Thoracic aorta (tissue), 2 donors: ENCODE data around the gene COPS3. TPM values are rescaled to one million over a fixed set of nuclear protein-coding genes. Genes with fewer than 3 reads are reported as not detected.

Experiments used
- ATAC-seq: fragments of 150-250 bp; one replicate; pipeline ENCODE4 v1.8.0; 2017; ENCODE audit warnings: low read depth; ENCODE audit not compliant: insufficient number of reproducible peaks, low FRiP score
- DNase-seq: peaks from one replicate; pipeline ENCODE4 v3.0.0-alpha.2; 2020; ENCODE audit warnings: low spot score
- H3K27ac ChIP-seq, 2 donors: fragments of 200-600 bp; sonication (generic); 1 replicate in 1 of 2; 2 replicates in 1 of 2; pipeline ENCODE4 v1.5.1; 2016; ENCODE audit warnings: mild to moderate bottlenecking in 2 of 2, moderate library complexity in 2 of 2
- H3K27me3 ChIP-seq: fragments of 200-600 bp; sonication (generic); replicated peaks from 2 replicates; pipeline ENCODE4 v1.6.0; 2016; ENCODE audit warnings: mild to moderate bottlenecking; ENCODE audit not compliant: insufficient read depth
- H3K36me3 ChIP-seq: fragments of 200-600 bp; sonication (generic); one replicate; pipeline ENCODE4 v1.5.1; 2016
- H3K4me1 ChIP-seq, 2 donors: fragments of 200-600 bp; sonication (generic); 1 replicate in 1 of 2; 2 replicates in 1 of 2; pipeline versions ENCODE4 v1.5.1 to v1.6.0; 2016; ENCODE audit warnings: low read depth in 2 of 2, mild to moderate bottlenecking in 1 of 2; ENCODE audit not compliant: control insufficient read depth in 1 of 2
- H3K4me3 ChIP-seq: fragments of 200-600 bp; sonication (generic); 2 replicates; pipeline ENCODE4 v1.5.1; 2016; ENCODE audit warnings: mild to moderate bottlenecking
- H3K9me3 ChIP-seq: fragments of 200-600 bp; sonication (generic); 2 replicates; pipeline ENCODE4 v1.5.1; 2016
- total RNA-seq, 2 donors: library from RNA; depleted of rRNA; stranded (reverse); fragments of >200 nt; gene quantifications; one replicate each; pipeline versions ENCODE4 v1.1.0 to v1.2.3, GENCODE V29; 2016
- TF ChIP-seq, protein P1 (sequence below): fragments of 200-600 bp; sonication (generic); IDR thresholded peaks from one replicate; pipeline ENCODE4 v1.5.1; 2019; ENCODE audit warnings: antibody characterized with exemption

COPS3 gene
- total RNA-seq, 2 donors from 2014 or later = 45.4 to 49.8 TPM

- DNase-seq (no peak), ATAC-seq (no peak)
- Histone ChIP-seq H3K27ac (no peak overlapping the region), H3K4me3 (no peak overlapping the region), H3K9me3 (no peaks in the 10 kb centered on the region), H3K36me3 (peaks cover 49% of the 10 kb centered on the region), H3K4me1 (no peaks in the 10 kb centered on the region), H3K27me3 (no peaks in the 10 kb centered on the region)
- TF ChIP-seq, protein P1, sequence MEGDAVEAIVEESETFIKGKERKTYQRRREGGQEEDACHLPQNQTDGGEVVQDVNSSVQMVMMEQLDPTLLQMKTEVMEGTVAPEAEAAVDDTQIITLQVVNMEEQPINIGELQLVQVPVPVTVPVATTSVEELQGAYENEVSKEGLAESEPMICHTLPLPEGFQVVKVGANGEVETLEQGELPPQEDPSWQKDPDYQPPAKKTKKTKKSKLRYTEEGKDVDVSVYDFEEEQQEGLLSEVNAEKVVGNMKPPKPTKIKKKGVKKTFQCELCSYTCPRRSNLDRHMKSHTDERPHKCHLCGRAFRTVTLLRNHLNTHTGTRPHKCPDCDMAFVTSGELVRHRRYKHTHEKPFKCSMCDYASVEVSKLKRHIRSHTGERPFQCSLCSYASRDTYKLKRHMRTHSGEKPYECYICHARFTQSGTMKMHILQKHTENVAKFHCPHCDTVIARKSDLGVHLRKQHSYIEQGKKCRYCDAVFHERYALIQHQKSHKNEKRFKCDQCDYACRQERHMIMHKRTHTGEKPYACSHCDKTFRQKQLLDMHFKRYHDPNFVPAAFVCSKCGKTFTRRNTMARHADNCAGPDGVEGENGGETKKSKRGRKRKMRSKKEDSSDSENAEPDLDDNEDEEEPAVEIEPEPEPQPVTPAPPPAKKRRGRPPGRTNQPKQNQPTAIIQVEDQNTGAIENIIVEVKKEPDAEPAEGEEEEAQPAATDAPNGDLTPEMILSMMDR = no peak
These were observed 27.6 kb downstream of the COPS3 start for GRCh38 chr17:17253406-17253805.

GRCh38 chr17:17252149-17252661, 28.8 kb downstream of the COPS3 start:
- ATAC-seq = no peak
- no peak overlapping the region for H3K27ac ChIP-seq
- DNase-seq = no peak

GRCh38 chr17:17246879-17247278, 34.2 kb downstream of the COPS3 start:
- peaks cover 16% of the 10 kb centered on the region for H3K36me3 ChIP-seq

More at GRCh38 chr17:17252149-17252661, 28.8 kb downstream of the COPS3 start:
- H3K4me1 ChIP-seq = no peaks in the 10 kb centered on the region
- TF ChIP-seq, protein P1 = no peak
- H3K27me3 ChIP-seq = no peaks in the 10 kb centered on the region
- H3K36me3 ChIP-seq = peaks cover 49% of the 10 kb centered on the region
- no peaks in the 10 kb centered on the region for H3K9me3 ChIP-seq
- H3K4me3 ChIP-seq = no peak overlapping the region

DNA sequence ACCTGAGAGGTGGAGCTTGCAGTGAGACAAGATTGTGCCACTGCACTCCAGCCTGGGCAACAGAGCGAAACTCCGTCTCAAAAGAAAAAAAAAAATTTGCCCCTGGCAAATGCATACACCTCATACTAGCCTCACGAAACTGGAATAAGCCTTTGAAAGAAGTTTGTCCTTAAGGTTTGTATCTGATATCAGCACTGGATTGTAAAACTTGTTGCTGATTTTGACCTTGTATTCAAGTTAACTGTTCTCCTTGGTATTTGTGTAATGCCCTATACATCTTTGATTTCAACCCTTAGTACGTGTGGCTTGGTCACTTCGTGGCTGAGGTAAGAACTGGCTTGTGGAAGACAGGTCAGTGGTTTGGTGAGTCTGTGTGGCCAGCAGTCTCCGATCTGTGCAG, 37.9 kb downstream of the COPS3 start:
- peaks cover 9% of the 10 kb centered on the region for H3K36me3 ChIP-seq

More at GRCh38 chr17:17246879-17247278, 34.2 kb downstream of the COPS3 start:
- TF ChIP-seq, protein P1 = no peak
- DNase-seq (no peak), ATAC-seq (no peak)
- Histone ChIP-seq H3K9me3 (no peaks in the 10 kb centered on the region), H3K27ac (no peak overlapping the region), H3K27me3 (no peaks in the 10 kb centered on the region), H3K4me1 (no peaks in the 10 kb centered on the region), H3K4me3 (no peak overlapping the region)

DNA sequence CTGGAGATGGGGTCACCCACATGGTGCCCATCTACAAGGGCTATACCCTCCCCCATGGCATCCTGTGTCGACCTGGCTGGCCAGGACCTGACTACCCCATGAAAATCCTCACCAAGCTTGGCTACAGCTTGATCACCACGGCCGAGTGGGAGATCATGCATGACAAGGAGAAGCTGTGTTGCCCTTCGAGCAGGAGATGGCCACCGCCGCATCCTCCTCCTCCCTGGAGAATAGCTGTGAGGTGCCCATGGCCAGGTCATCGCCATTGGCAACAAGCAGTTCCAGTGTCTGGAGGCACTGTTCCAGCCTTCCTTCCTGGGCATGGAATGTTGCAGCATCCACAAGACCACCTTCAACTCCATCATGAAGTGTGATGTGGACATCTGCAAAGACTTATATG, 38.8 kb downstream of the COPS3 start:
- Histone ChIP-seq H3K27me3 (no peaks in the 10 kb centered on the region), H3K4me3 (no peak overlapping the region), H3K4me1 (peaks cover 0 to 12% of the 10 kb centered on the region in 2 donors), H3K36me3 (peaks cover 6% of the 10 kb centered on the region), H3K9me3 (no peaks in the 10 kb centered on the region), H3K27ac (no peak overlapping the region)
- ATAC-seq (no peak), DNase-seq (no peak)
- TF ChIP-seq, protein P1 = no peak

More for the DNA sequence above, 37.9 kb downstream of the COPS3 start:
- ATAC-seq (no peak), DNase-seq (no peak)
- Histone ChIP-seq H3K27me3 (no peaks in the 10 kb centered on the region), H3K4me1 (peaks cover 0 to 12% of the 10 kb centered on the region in 2 donors), H3K27ac (no peak overlapping the region), H3K9me3 (no peaks in the 10 kb centered on the region), H3K4me3 (no peak overlapping the region)
- TF ChIP-seq, protein P1 = no peak
